GM06990 (cell line): ENCODE measurements around the gene NOB1.

ENCODE experiments used
- DNase-seq: peaks from one replicate; pipeline ENCODE4 v3.0.0-alpha.2; 2011; ENCODE audit not compliant: insufficient read length; ENCODE audit errors: extremely low read depth
- H3K27me3 ChIP-seq: replicated peaks from 2 replicates; pipeline ENCODE4 v1.6.0; 2011; ENCODE audit warnings: low read length; ENCODE audit not compliant: control insufficient read depth, insufficient read depth
- H3K36me3 ChIP-seq: 2 replicates; pipeline ENCODE4 v1.5.1; 2011; ENCODE audit warnings: low read length; ENCODE audit not compliant: control insufficient read depth, insufficient read depth
- H3K4me3 ChIP-seq: replicated peaks from 2 replicates; pipeline ENCODE4 v1.5.1; 2011; ENCODE audit warnings: low read depth, mild to moderate bottlenecking, control low read depth, low read length
- CTCF ChIP-seq: IDR thresholded peaks from 2 replicates; pipeline ENCODE4 v1.5.1; 2011; ENCODE audit warnings: low read length, control low read depth, mild to moderate bottlenecking, inconsistent platforms; ENCODE audit not compliant: insufficient read depth, poor library complexity, severe bottlenecking

Gene NOB1

DNA sequence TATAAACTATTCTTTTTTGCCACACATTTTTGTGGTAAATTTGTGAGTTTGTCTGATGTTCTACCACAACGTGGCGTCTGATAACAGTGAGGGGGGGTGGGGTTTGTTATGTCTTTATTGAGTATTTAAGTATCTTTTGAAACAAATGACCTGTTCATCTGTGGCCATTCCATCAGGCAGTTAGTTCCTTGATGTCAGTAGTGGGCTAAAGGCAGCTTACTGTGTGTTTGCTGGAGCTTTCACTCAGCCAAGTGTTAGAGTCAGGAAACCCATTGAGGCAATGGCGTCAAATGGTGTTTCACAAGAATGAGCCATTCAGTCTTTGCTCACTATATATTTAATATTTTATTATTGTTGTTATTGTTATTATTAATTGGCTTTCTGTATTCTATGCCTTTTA is 56.3 kb downstream of the NOB1 start:
- DNase-seq: no peak
- TF ChIP-seq CTCF: no peak
- Histone ChIP-seq H3K4me3 (no peak overlapping the region), H3K36me3 (peaks cover 12% of the 10 kb centered on the region), H3K27me3 (no peaks in the 10 kb centered on the region)

DNA sequence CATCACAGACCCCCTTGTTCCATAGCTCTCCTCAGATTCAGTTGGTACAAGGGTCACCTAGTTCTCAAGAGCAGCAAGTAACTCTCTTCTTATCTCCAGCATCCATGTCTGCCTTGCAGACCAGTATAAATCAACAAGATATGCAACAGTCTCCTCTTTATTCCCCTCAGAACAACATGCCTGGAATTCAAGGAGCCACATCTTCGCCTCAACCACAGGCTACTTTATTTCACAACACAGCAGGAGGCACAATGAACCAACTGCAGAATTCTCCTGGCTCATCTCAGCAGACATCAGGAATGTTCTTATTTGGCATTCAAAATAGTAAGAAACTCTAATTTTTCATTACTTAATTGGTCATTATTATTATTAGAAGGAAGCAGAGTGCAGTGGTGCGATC is 60.8 kb downstream of the NOB1 start:
- Histone ChIP-seq H3K27me3 (no peaks in the 10 kb centered on the region), H3K4me3 (no peak overlapping the region), H3K36me3 (peaks cover 23% of the 10 kb centered on the region)
- TF ChIP-seq CTCF: no peak
- no peak for DNase-seq

- no peak for DNase-seq
- no peaks in the 10 kb centered on the region for H3K27me3 ChIP-seq
- H3K36me3 ChIP-seq: peaks cover 22% of the 10 kb centered on the region
- TF ChIP-seq CTCF: no peak
- no peak overlapping the region for H3K4me3 ChIP-seq
These were observed 62.5 kb downstream of the NOB1 start for GRCh38 chr16:69691980-69692911.
